Suprapubic skin (tissue), 3 donors: Measurements from ENCODE around the gene PRSS16.

Experiments used
- EP300 ChIP-seq: sonication (generic); formaldehyde crosslinking; IDR thresholded peaks from one replicate; pipeline ENCODE4 v1.6.1; 2017; ENCODE audit warnings: antibody characterized with exemption
- TF ChIP-seq, protein P1 (sequence below), 2 donors: fragments of 200-600 bp in 1 of 2; fragments of 450-650 bp in 1 of 2; sonication (generic) in 1 of 2; IDR thresholded peaks; one replicate each; pipeline ENCODE4 v1.5.1; 2016 to 2019; ENCODE audit warnings: antibody characterized with exemption in 2 of 2, mild to moderate bottlenecking in 1 of 2, moderate library complexity in 1 of 2

GRCh38 chr6:27297857-27298730 lies 50.6 kb downstream of the PRSS16 start:
- no peak for TF ChIP-seq EP300
- TF ChIP-seq, protein P1, sequence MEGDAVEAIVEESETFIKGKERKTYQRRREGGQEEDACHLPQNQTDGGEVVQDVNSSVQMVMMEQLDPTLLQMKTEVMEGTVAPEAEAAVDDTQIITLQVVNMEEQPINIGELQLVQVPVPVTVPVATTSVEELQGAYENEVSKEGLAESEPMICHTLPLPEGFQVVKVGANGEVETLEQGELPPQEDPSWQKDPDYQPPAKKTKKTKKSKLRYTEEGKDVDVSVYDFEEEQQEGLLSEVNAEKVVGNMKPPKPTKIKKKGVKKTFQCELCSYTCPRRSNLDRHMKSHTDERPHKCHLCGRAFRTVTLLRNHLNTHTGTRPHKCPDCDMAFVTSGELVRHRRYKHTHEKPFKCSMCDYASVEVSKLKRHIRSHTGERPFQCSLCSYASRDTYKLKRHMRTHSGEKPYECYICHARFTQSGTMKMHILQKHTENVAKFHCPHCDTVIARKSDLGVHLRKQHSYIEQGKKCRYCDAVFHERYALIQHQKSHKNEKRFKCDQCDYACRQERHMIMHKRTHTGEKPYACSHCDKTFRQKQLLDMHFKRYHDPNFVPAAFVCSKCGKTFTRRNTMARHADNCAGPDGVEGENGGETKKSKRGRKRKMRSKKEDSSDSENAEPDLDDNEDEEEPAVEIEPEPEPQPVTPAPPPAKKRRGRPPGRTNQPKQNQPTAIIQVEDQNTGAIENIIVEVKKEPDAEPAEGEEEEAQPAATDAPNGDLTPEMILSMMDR (IDR thresholded peaks at IDR 0.05): no peak
